Measurements from ENCODE around the gene HRH2. TPM values are rescaled to one million over a fixed set of nuclear protein-coding genes. Genes with fewer than 3 reads are reported as not detected.

The HRH2 gene
- total RNA-seq, 4 donors from 2014 or later = 1.7 to 6.1 (median 2.6) TPM

GRCh38 chr5:175679411-175679810, 21.5 kb downstream of the HRH2 start:
- no peak overlapping the region for H3K27ac ChIP-seq
- peaks cover 0 to 21% (median 0%) of the 10 kb centered on the region in 3 donors for H3K4me1 ChIP-seq
- no peaks in the 10 kb centered on the region for H3K36me3 ChIP-seq
- TF ChIP-seq CTCF (IDR thresholded peaks at IDR 0.05) = no peak
- TF ChIP-seq POLR2AphosphoS5 (IDR thresholded peaks at IDR 0.05) = no peak
- TF ChIP-seq EP300 (IDR thresholded peaks at IDR 0.05) = no peak
- TF ChIP-seq POLR2A (IDR thresholded peaks at IDR 0.05) = no peak
- 68 to 91% methylated on average over 3 of the region's 3 CpGs for WGBS, 2 donors (ENCODE audit: low coverage in 1 of 2)
- H3K9me3 ChIP-seq = no peaks in the 10 kb centered on the region
- ATAC-seq = no peak
- peaks cover 22% of the 10 kb centered on the region for H3K27me3 ChIP-seq
- H3K4me3 ChIP-seq = no peak overlapping the region

GRCh38 chr5:175680020-175680419, 22.1 kb downstream of the HRH2 start:
- TF ChIP-seq EP300 (IDR thresholded peaks at IDR 0.05) (no peak), CTCF (IDR thresholded peaks at IDR 0.05) (no peak), POLR2AphosphoS5 (IDR thresholded peaks at IDR 0.05) (no peak), POLR2A (IDR thresholded peaks at IDR 0.05) (no peak)
- 68 to 88% methylated on average over 4 of the region's 8 CpGs for WGBS, 2 donors (ENCODE audit: low coverage in 1 of 2)
- H3K9me3 ChIP-seq = no peaks in the 10 kb centered on the region
- no peaks in the 10 kb centered on the region for H3K36me3 ChIP-seq
- H3K27ac ChIP-seq = no peak overlapping the region
- no peak overlapping the region for H3K4me3 ChIP-seq
- peaks cover 22% of the 10 kb centered on the region for H3K27me3 ChIP-seq
- no peak for ATAC-seq
- H3K4me1 ChIP-seq = peaks cover 0 to 21% (median 0%) of the 10 kb centered on the region in 3 donors

GRCh38 chr5:175680463-175680862, 22.6 kb downstream of the HRH2 start:
- Histone ChIP-seq H3K27me3 (peaks cover 22% of the 10 kb centered on the region), H3K9me3 (no peaks in the 10 kb centered on the region), H3K4me3 (no peak overlapping the region), H3K27ac (no peak overlapping the region), H3K36me3 (no peaks in the 10 kb centered on the region), H3K4me1 (peaks cover 0 to 21% (median 0%) of the 10 kb centered on the region in 3 donors)
- ATAC-seq = no peak
- 83 to 92% methylated on average over 7 of the region's 7 CpGs for WGBS, 2 donors (ENCODE audit: low coverage in 1 of 2)
- TF ChIP-seq CTCF (IDR thresholded peaks at IDR 0.05) = no peak

GRCh38 chr5:175681045-175681967, 23.4 kb downstream of the HRH2 start:
- TF ChIP-seq POLR2AphosphoS5 (IDR thresholded peaks at IDR 0.05) (no peak), CTCF (IDR thresholded peaks at IDR 0.05) (no peak), POLR2A (IDR thresholded peaks at IDR 0.05) (no peak), EP300 (IDR thresholded peaks at IDR 0.05) (no peak)
- Histone ChIP-seq H3K4me1 (peaks cover 0 to 21% (median 0%) of the 10 kb centered on the region in 3 donors), H3K27me3 (peaks cover 19% of the 10 kb centered on the region), H3K27ac (no peak overlapping the region), H3K9me3 (no peaks in the 10 kb centered on the region), H3K36me3 (no peaks in the 10 kb centered on the region), H3K4me3 (no peak overlapping the region)
- WGBS, 2 donors (ENCODE audit: low coverage in 1 of 2) = 40 to 42% methylated on average over 12 to 16 of the region's 21 CpGs
- no peak for ATAC-seq

GRCh38 chr5:175681968-175682340, 24.1 kb downstream of the HRH2 start:
- Histone ChIP-seq H3K9me3 (no peaks in the 10 kb centered on the region), H3K36me3 (no peaks in the 10 kb centered on the region), H3K4me3 (no peak overlapping the region), H3K4me1 (peaks cover 0 to 21% (median 0%) of the 10 kb centered on the region in 3 donors), H3K27me3 (peaks cover 25% of the 10 kb centered on the region), H3K27ac (no peak overlapping the region)
- 15 to 26% methylated on average over 12 of the region's 12 CpGs for WGBS, 2 donors (ENCODE audit: low coverage in 1 of 2)
- TF ChIP-seq POLR2AphosphoS5 (IDR thresholded peaks at IDR 0.05) = no peak
- TF ChIP-seq POLR2A (IDR thresholded peaks at IDR 0.05) = no peak
- TF ChIP-seq EP300 (IDR thresholded peaks at IDR 0.05) = no peak
- TF ChIP-seq CTCF (IDR thresholded peaks at IDR 0.05) = no peak
- ATAC-seq = no peak
